Tibial nerve (tissue), 4 donors: Measurements from ENCODE around the gene TPH1. TPM values are rescaled to one million over a fixed set of nuclear protein-coding genes. Genes with fewer than 3 reads are reported as not detected.

Experiments used
- DNase-seq, 2 donors: peaks; one replicate each; pipeline ENCODE4 v3.0.0-alpha.2; 2019; ENCODE audit warnings: low spot score in 2 of 2
- H3K27ac ChIP-seq, 4 donors: fragments of 200-600 bp; sonication (generic) in 3 of 4; one replicate each; pipeline ENCODE4 v1.5.1; 2017 to 2019; ENCODE audit warnings: mild to moderate bottlenecking in 1 of 4
- H3K27me3 ChIP-seq, 2 donors: fragments of 200-600 bp; sonication (generic) in 1 of 2; one replicate each; pipeline versions ENCODE4 v1.5.1 to v1.6.0; 2017 to 2019
- H3K36me3 ChIP-seq, 3 donors: fragments of 200-600 bp; sonication (generic); one replicate each; pipeline ENCODE4 v1.5.1; 2018 to 2019
- H3K4me1 ChIP-seq, 4 donors: fragments of 200-600 bp; sonication (generic) in 3 of 4; one replicate each; pipeline ENCODE4 v1.5.1; 2017 to 2019
- H3K4me3 ChIP-seq, 4 donors: fragments of 200-600 bp; sonication (generic) in 3 of 4; one replicate each; pipeline ENCODE4 v1.5.1; 2017 to 2019; ENCODE audit warnings: mild to moderate bottlenecking in 1 of 4, moderate library complexity in 1 of 4
- H3K9me3 ChIP-seq, 4 donors: fragments of 200-600 bp; sonication (generic) in 3 of 4; one replicate each; pipeline ENCODE4 v1.5.1; 2017 to 2019
- EP300 ChIP-seq, 2 donors: sonication (generic); formaldehyde crosslinking; IDR thresholded peaks; one replicate each; pipeline ENCODE4 v1.6.1; 2017; ENCODE audit warnings: antibody characterized with exemption in 2 of 2, mild to moderate bottlenecking in 1 of 2
- POLR2A ChIP-seq, 2 donors: fragments of 450-650 bp; IDR thresholded peaks; one replicate each; pipeline ENCODE4 v1.6.1; 2017; ENCODE audit warnings: antibody characterized with exemption in 2 of 2, mild to moderate bottlenecking in 2 of 2, moderate library complexity in 2 of 2
- WGBS, 2 donors: methylation state at CpG; one replicate each; pipeline ENCODE4 v1.1.5; 2018; 5-methylcytosine and 5-hydroxymethylcytosine counted together
- total RNA-seq, 4 donors: library from RNA; depleted of rRNA; stranded (reverse); fragments of >200 nt; gene quantifications; one replicate each; pipeline ENCODE4 v1.1.0, GENCODE V29; 2016
- TF ChIP-seq, protein P1 (sequence below), 5 experiments: fragments of 200-600 bp in 3 of 5; fragments of 450-650 bp in 2 of 5; sonication (generic) in 3 of 5; IDR thresholded peaks; one replicate each; pipeline ENCODE4 v1.5.1; 2016 to 2019; ENCODE audit warnings: antibody characterized with exemption in 5 of 5, mild to moderate bottlenecking in 3 of 5, moderate library complexity in 2 of 5

Gene TPH1
- total RNA-seq, 4 donors from 2014 or later, result 0.59 to 1.0 (median 0.63) TPM

DNA sequence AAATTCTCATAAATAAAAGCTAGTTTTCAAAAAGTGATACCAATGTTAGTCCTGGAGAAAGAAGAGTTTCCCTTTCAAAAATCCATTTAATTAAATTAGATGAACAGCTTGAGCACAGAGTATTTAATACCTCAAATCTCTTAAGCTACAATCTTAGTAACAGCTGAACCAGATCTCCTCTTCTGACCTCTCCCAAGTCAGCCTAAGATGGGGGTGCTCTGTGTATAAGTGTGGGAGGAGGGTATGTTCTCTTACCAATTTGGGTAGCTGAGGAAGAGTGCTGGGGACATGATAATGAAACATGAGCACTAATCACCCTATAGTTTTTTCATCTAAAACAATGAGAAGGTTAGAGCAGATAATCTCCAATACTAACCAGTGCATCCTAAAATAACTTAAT is 9.6 kb downstream of the TPH1 start:
- Histone ChIP-seq H3K4me1 (no peaks in the 10 kb centered on the region), H3K36me3 (no peaks in the 10 kb centered on the region), H3K27me3 (no peaks in the 10 kb centered on the region), H3K4me3 (no peak overlapping the region), H3K27ac (no peak overlapping the region), H3K9me3 (no peaks in the 10 kb centered on the region)
- no peak for TF ChIP-seq EP300 (IDR thresholded peaks at IDR 0.05)
- TF ChIP-seq, protein P1, sequence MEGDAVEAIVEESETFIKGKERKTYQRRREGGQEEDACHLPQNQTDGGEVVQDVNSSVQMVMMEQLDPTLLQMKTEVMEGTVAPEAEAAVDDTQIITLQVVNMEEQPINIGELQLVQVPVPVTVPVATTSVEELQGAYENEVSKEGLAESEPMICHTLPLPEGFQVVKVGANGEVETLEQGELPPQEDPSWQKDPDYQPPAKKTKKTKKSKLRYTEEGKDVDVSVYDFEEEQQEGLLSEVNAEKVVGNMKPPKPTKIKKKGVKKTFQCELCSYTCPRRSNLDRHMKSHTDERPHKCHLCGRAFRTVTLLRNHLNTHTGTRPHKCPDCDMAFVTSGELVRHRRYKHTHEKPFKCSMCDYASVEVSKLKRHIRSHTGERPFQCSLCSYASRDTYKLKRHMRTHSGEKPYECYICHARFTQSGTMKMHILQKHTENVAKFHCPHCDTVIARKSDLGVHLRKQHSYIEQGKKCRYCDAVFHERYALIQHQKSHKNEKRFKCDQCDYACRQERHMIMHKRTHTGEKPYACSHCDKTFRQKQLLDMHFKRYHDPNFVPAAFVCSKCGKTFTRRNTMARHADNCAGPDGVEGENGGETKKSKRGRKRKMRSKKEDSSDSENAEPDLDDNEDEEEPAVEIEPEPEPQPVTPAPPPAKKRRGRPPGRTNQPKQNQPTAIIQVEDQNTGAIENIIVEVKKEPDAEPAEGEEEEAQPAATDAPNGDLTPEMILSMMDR (IDR thresholded peaks at IDR 0.05), result no peak
- TF ChIP-seq POLR2A (IDR thresholded peaks at IDR 0.05), result no peak
- DNase-seq, result no peak

DNA sequence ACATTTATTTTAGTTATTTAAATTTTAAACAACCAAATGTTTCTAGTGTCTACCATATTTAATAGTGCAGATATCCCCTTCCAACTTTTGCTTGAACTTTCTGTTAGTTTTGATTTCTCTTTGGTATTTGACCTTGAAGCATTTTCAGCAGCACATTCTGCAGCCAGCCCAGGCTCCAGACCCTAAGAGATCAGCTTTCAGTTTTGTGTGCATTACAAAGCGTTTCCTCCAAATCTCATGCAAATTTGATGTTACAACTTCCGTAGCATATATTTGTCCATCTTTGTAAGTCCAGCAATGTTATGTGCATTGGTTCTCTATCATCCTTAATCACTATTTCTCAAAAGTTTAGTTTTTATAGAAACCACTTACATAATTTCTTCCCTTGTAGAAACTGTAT is 18.6 kb downstream of the TPH1 start:
- Histone ChIP-seq H3K4me3 (no peak overlapping the region), H3K4me1 (no peaks in the 10 kb centered on the region), H3K27ac (no peak overlapping the region), H3K9me3 (no peaks in the 10 kb centered on the region), H3K27me3 (no peaks in the 10 kb centered on the region), H3K36me3 (no peaks in the 10 kb centered on the region)
- 39 to 50% methylated on average over 2 of the region's 2 CpGs for WGBS, 2 donors
- TF ChIP-seq POLR2A (IDR thresholded peaks at IDR 0.05) (no peak), EP300 (IDR thresholded peaks at IDR 0.05) (no peak)
- TF ChIP-seq, protein P1 (IDR thresholded peaks at IDR 0.05), result no peak
- no peak for DNase-seq

DNA sequence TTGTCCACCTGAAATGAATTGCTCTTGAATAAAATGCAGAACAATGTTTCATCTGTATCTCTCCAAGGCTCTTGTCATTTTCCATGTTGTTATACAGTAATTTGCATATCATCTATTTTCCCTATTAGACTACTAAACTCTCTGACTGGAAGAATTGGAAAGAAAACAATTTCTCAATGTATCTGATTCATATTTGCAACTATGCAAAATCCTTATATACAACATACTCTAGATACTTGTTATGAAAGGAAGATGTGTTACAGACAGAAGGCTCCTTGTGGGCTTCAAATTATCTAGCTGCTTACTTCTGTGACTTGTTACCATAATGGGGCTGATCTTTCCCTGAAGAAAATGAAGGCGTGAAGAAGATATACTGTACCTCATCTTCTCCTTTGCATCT is 23.6 kb downstream of the TPH1 start:
- H3K27ac ChIP-seq, result no peak overlapping the region
- DNase-seq, result no peak
- H3K27me3 ChIP-seq, result no peaks in the 10 kb centered on the region
- WGBS, 2 donors, result 64 to 73% methylated on average over 1 of the region's 1 CpG
- no peak for TF ChIP-seq POLR2A (IDR thresholded peaks at IDR 0.05)
- no peak for TF ChIP-seq EP300 (IDR thresholded peaks at IDR 0.05)
- TF ChIP-seq, protein P1 (IDR thresholded peaks at IDR 0.05), result no peak
- no peaks in the 10 kb centered on the region for H3K4me1 ChIP-seq
- no peaks in the 10 kb centered on the region for H3K9me3 ChIP-seq
- peaks cover 0 to 5% (median 0%) of the 10 kb centered on the region in 3 donors for H3K36me3 ChIP-seq
- H3K4me3 ChIP-seq, result no peak overlapping the region

DNA sequence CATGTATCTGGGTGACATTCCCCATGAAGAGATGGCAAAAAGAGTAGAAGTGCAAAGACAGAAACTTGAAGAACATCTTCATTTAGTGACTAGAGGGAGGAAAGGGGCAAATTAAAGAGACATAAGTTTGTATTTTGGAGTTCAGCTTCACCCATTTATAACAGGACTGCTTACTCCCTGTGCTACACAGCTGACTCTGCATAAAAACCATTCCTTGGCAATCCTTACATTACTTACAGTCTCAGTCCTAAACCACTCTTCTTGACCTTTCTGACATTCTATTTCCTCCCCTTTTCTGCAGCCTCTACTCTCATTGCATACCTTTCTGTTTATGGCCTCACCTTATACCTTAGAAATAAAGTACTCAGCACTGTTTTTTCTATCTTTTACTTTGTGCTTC is 26.4 kb downstream of the TPH1 start:
- Histone ChIP-seq H3K36me3 (peaks cover 0 to 5% (median 0%) of the 10 kb centered on the region in 3 donors), H3K4me3 (no peak overlapping the region), H3K27ac (no peak overlapping the region), H3K4me1 (no peaks in the 10 kb centered on the region), H3K27me3 (no peaks in the 10 kb centered on the region), H3K9me3 (no peaks in the 10 kb centered on the region)
- DNase-seq, result no peak
- TF ChIP-seq POLR2A (IDR thresholded peaks at IDR 0.05) (no peak), EP300 (IDR thresholded peaks at IDR 0.05) (no peak)
- TF ChIP-seq, protein P1 (IDR thresholded peaks at IDR 0.05), result no peak

DNA sequence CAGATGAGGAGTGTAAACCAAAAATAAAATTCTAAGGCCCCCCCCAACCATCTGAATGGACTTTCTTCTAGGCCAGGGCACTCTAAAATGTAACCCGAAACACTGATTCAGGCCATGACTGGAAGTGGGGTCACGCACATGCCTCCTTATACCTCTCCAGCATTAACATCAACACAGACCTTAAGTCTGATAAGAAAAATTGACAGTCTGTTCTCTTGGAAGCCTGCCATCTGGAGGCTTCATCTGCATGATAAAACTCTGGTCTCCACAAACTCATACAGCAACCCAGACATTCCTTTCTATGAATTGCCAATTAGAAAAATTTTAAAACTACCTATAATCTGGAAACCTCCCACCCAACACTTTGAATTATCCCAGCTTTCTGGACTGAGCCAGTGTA is 29.3 kb downstream of the TPH1 start:
- Histone ChIP-seq H3K36me3 (peaks cover 0 to 5% (median 0%) of the 10 kb centered on the region in 3 donors), H3K27ac (no peak overlapping the region), H3K4me1 (peaks cover 0 to 15% (median 6%) of the 10 kb centered on the region in 4 donors), H3K27me3 (no peaks in the 10 kb centered on the region), H3K9me3 (no peaks in the 10 kb centered on the region), H3K4me3 (no peak overlapping the region)
- TF ChIP-seq POLR2A (IDR thresholded peaks at IDR 0.05), result no peak
- TF ChIP-seq, protein P1 (IDR thresholded peaks at IDR 0.05), result no peak
- 94% methylated on average over 2 of the region's 2 CpGs for WGBS, 2 donors
- no peak for DNase-seq
